Measurements from ENCODE around the gene PABPN1L.

GRCh38 chr16:88865310-88865709 lies 1.1 kb downstream of the PABPN1L start:
- no peak for TF ChIP-seq EP300 (IDR thresholded peaks at IDR 0.05)
- no peak for TF ChIP-seq CTCF (IDR thresholded peaks at IDR 0.05)
- no peak for TF ChIP-seq POLR2A (IDR thresholded peaks at IDR 0.05)

Measured in sigmoid colon (tissue), 4 donors.